GM18907 (cell line): ENCODE measurements around the gene SKIDA1.

ENCODE experiments used
- ATAC-seq: cut with Tn5 transposase; IDR thresholded peaks from one replicate; pipeline ENCODE4 v1.9.1; 2021; ENCODE audit warnings: mild to moderate bottlenecking, moderate library complexity; ENCODE audit not compliant: unreplicated experiment

The SKIDA1 gene

GRCh38 chr10:21487416-21488180 lies 37.9 kb downstream of the SKIDA1 start:
- ATAC-seq = no peak

- ATAC-seq = no peak
Measured at GRCh38 chr10:21482821-21483220, 42.7 kb downstream of the SKIDA1 start.

DNA sequence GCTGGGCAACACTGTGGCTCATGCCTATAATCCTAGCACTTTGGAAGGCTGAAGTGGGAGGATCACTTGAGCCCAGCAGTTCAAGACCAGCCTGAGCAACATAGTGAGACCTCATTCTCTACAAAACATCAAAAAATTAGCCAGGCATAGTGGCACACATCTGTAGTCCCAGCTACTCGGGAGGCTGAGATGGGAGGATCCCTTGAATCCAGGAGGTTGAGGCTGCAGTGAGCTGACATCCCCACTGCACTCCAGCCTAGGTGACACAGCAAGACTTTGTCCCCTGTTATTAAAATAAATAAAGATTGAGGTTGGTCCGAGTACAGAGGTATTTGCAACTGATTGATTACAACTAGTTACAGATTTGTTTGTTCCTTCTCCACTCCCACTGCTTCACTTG lies 44.1 kb downstream of the SKIDA1 start:
- ATAC-seq = no peak

- no peak for ATAC-seq
Measured at GRCh38 chr10:21479570-21480315, 45.7 kb downstream of the SKIDA1 start.

DNA sequence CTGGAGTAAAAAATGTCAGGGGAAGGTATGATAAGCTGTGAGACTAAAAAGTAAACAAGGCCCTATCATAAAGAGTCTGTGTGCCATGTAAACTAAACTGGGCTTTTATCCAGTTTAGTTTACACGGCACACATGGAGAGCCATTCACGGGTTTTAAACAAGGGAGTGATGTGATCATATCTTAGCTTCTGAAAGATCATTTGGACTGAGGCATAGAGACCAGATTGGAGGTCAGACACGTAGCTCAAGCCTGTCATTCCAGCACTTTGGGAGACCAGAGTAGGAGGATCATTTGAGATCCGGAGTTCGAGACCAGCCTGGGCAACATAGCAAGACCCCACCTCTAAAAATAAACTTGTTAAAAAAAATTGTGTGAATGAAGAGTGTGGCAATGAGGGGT lies 50.1 kb downstream of the SKIDA1 start:
- ATAC-seq = no peak

GRCh38 chr10:21473541-21473940 lies 51.9 kb downstream of the SKIDA1 start:
- no peak for ATAC-seq

DNA sequence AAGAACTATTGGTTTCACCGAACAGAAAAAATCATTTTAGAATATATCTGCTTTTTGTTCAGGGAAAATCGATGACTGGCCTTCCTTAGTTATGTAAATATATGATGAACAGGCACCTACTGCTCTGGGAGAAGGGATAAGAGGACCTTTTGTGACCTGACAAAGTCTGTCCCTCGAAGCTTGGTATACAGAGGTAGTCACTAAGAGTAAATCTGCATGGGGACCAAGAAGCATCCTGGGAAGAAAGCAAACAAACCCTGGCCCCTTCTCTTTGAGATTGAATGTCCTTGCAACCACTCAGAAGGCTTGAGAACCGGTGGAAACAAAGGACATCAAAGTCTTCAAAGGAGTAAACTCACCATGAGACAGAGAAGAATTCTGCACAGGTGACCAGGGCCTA lies 52.3 kb downstream of the SKIDA1 start:
- no peak for ATAC-seq

GRCh38 chr10:21468086-21468485 lies 57.4 kb downstream of the SKIDA1 start:
- ATAC-seq = no peak

GRCh38 chr10:21467633-21468032 lies 57.8 kb downstream of the SKIDA1 start:
- ATAC-seq = no peak

DNA sequence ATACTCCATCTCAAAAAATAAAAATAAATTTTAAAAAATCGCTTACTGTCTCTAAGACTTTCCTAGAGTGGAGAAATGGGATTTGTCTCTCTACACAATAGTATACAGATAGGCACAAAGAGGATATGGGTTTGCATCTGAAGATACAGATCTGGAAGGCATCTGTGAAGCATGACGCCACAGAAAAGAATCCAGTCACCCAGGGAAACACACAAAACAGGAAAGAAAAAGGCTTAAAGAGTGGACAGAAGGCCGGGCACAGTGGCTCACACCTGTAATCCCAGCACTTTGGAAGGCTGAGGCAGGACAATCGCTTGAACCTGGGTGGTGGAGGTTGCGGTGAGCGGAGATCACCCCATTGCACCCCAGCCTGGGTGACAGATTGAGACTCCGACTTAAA lies 61.3 kb downstream of the SKIDA1 start:
- no peak for ATAC-seq
